Smooth muscle cell (in vitro differentiated cells): ENCODE data around the gene TMEM200A. TPM values are rescaled to one million over a fixed set of nuclear protein-coding genes. Genes with fewer than 3 reads are reported as not detected.

Experiments
- DNase-seq: peaks from one replicate; lab custom pipeline; 2025; ENCODE audit not compliant: unreplicated experiment; lab: John Stamatoyannopoulos, UW
- H2AFZ ChIP-seq: fragments of 200-600 bp; sonication (generic); 2 replicates; pipeline ENCODE4 v1.6.0; 2016; ENCODE audit warnings: antibody characterized with exemption, low read depth, mild to moderate bottlenecking
- H3F3A ChIP-seq: fragments of 200-600 bp; sonication (generic); 2 replicates; pipeline ENCODE4 v1.6.0; 2017; ENCODE audit warnings: antibody characterized with exemption, low read depth
- H3K27ac ChIP-seq: fragments of 200-600 bp; sonication (generic); 2 replicates; pipeline ENCODE4 v1.5.1; 2016; ENCODE audit warnings: low read depth, mild to moderate bottlenecking
- H3K27me3 ChIP-seq: fragments of 200-600 bp; sonication (generic); 2 replicates; pipeline ENCODE4 v1.6.1; 2016; ENCODE audit warnings: low read depth, mild to moderate bottlenecking
- H3K36me3 ChIP-seq: fragments of 200-600 bp; sonication (generic); 2 replicates; pipeline ENCODE4 v1.5.1; 2016; ENCODE audit warnings: low read depth
- H3K4me1 ChIP-seq: fragments of 200-600 bp; sonication (generic); 2 replicates; pipeline ENCODE4 v1.5.1; 2016; ENCODE audit warnings: low read depth
- H3K4me2 ChIP-seq: fragments of 200-600 bp; sonication (generic); 2 replicates; pipeline ENCODE4 v1.6.0; 2016; ENCODE audit warnings: mild to moderate bottlenecking
- H3K4me3 ChIP-seq: fragments of 200-600 bp; sonication (generic); 2 replicates; pipeline ENCODE4 v1.5.1; 2016; ENCODE audit warnings: mild to moderate bottlenecking
- H3K79me2 ChIP-seq: fragments of 200-600 bp; sonication (generic); 2 replicates; pipeline ENCODE4 v1.6.0; 2016; ENCODE audit warnings: low read depth, mild to moderate bottlenecking
- H3K9ac ChIP-seq: fragments of 200-600 bp; sonication (generic); 2 replicates; pipeline ENCODE4 v1.6.0; 2016; ENCODE audit warnings: low read depth
- H3K9me3 ChIP-seq: fragments of 200-600 bp; sonication (generic); replicated peaks from 2 replicates; pipeline ENCODE4 v1.5.1; 2016; ENCODE audit warnings: low read depth
- H4K20me1 ChIP-seq: fragments of 200-600 bp; sonication (generic); 2 replicates; pipeline ENCODE4 v1.6.0; 2016; ENCODE audit warnings: low read depth
- CTCF ChIP-seq: fragments of 200-600 bp; sonication (generic); IDR thresholded peaks from 2 replicates; pipeline ENCODE4 v1.5.1; 2017; ENCODE audit warnings: borderline replicate concordance, mild to moderate bottlenecking, antibody characterized with exemption; ENCODE audit not compliant: insufficient read depth, poor library complexity, severe bottlenecking
- WGBS: methylation state at CpG from one replicate; pipeline ENCODE4 v1.1.7; 2016; ENCODE audit warnings: low lambda C conversion rate; 5-methylcytosine and 5-hydroxymethylcytosine counted together
- polyA plus RNA-seq: library from polyadenylated mRNA; unstranded; fragments of >200 nt; fragmentation: Nextera tagmentation; extraction: Ambion mirVana; gene quantifications from 2 replicates; pipeline ENCODE4 v1.2.1, GENCODE V29; 2016
- total RNA-seq: library from RNA; depleted of rRNA; stranded (reverse); fragments of >200 nt; gene quantifications from 2 replicates; pipeline ENCODE4 v1.2.3, GENCODE V29; 2014

The TMEM200A gene
- total and polyA plus RNA-seq, 2 experiments from 2014 or later: 84.7 to 116 TPM

- 74% methylated on average over 2 of the region's 2 CpGs for WGBS
- peak overlapping the region; percentile 31 for H3K27ac ChIP-seq
- H3K4me2 ChIP-seq: no peak overlapping the region
- no peak for TF ChIP-seq CTCF
- no peak overlapping the region for H2AFZ ChIP-seq
- no peak overlapping the region for H3K4me3 ChIP-seq
- peaks cover 15% of the 10 kb centered on the region for H3K4me1 ChIP-seq
- DNase-seq: no peak
- H3K9ac ChIP-seq: no peak overlapping the region
- peaks cover 100% of the 10 kb centered on the region for H3K79me2 ChIP-seq
- H3K9me3 ChIP-seq: no peaks in the 10 kb centered on the region
- H3K36me3 ChIP-seq: no peaks in the 10 kb centered on the region
- H4K20me1 ChIP-seq: peaks cover 100% of the 10 kb centered on the region
- peaks cover 7% of the 10 kb centered on the region for H3F3A ChIP-seq
- no peaks in the 10 kb centered on the region for H3K27me3 ChIP-seq
Observed at GRCh38 chr6:130409418-130410100, 43.7 kb downstream of the TMEM200A start.

- no peak overlapping the region for H2AFZ ChIP-seq
- peak overlapping the region; percentile 62 for H3K27ac ChIP-seq
- H3K4me1 ChIP-seq: peaks cover 6% of the 10 kb centered on the region
- H4K20me1 ChIP-seq: peaks cover 90% of the 10 kb centered on the region
- no peak overlapping the region for H3K4me3 ChIP-seq
- 89% methylated on average over 2 of the region's 2 CpGs for WGBS
- no peaks in the 10 kb centered on the region for H3K9me3 ChIP-seq
- no peak for DNase-seq
- H3K27me3 ChIP-seq: no peaks in the 10 kb centered on the region
- no peak overlapping the region for H3K9ac ChIP-seq
- no peak for TF ChIP-seq CTCF
- peaks cover 7% of the 10 kb centered on the region for H3F3A ChIP-seq
- H3K79me2 ChIP-seq: peaks cover 100% of the 10 kb centered on the region
- no peaks in the 10 kb centered on the region for H3K36me3 ChIP-seq
- H3K4me2 ChIP-seq: no peak overlapping the region
Observed at GRCh38 chr6:130411481-130411880, 45.7 kb downstream of the TMEM200A start.

DNA sequence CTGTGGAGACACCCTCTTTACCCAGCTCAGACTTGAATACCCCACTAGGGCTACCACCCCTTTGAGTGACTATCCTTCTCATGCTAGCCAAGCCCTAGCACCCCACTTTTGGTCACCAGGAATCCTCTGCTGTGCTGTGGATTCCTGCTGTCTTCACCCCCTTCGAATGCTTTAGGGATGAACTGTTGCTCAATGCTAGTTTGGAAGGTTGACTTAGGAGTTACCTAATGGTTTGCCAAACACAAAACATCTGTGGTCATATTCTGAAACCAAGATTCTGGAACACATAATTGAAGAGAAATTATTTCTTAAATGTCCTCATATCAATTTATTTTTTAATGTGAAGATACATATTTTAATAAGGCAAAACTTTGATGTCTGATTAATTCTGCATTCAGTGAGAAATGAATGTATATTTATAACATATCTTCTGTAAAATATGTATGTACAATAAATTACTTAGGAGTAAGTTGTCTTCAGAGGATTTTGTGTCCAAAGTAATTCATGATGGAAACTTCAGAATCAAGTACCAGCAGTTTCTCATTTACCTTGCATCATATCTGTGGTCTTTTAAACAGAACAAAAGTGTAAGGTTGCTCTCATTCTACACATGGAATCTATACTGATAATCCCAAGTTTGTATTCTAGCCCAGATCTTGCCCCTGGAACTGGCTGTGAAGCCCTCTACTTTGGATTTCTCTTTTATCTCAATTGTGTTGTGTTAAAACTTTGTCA is 46.9 kb downstream of the TMEM200A start:
- Histone ChIP-seq H3K4me2 (no peak overlapping the region), H4K20me1 (peaks cover 78% of the 10 kb centered on the region), H3K79me2 (peaks cover 100% of the 10 kb centered on the region), H3K36me3 (no peaks in the 10 kb centered on the region), H3K9me3 (no peaks in the 10 kb centered on the region), H3K27me3 (no peaks in the 10 kb centered on the region), H3F3A (peaks cover 7% of the 10 kb centered on the region), H3K27ac (peak overlapping the region; percentile 62), H3K4me1 (no peaks in the 10 kb centered on the region), H2AFZ (no peak overlapping the region), H3K9ac (no peak overlapping the region), H3K4me3 (no peak overlapping the region)
- WGBS: 95% methylated on average over 1 of the region's 1 CpG
- TF ChIP-seq CTCF: no peak
- no peak for DNase-seq
